Activated CD4-positive, alpha-beta T cell treated with anti-CD3 and anti-CD28 coated beads, Interleukin-2, amount 50 U/mL, for 4 hours (primary cell): ENCODE data around the gene BCL2L2.
"Not testable (repeated sequence)": the region's sequence is repeated elsewhere in the genome, so short reads cannot be mapped to it uniquely, and the experiment has no call there.

ENCODE experiments used
- DNase-seq, 2 experiments: peaks; one replicate each; pipeline ENCODE4 v3.0.0-alpha.2; 2020

BCL2L2 gene

GRCh38 chr14:23306412-23307145, at the start of gene BCL2L2:
BCL2L2 (plus strand) TSS chr14:23306833; CDS start chr14:23307768, 935 bp downstream.
- DNase-seq, result no peak

DNA sequence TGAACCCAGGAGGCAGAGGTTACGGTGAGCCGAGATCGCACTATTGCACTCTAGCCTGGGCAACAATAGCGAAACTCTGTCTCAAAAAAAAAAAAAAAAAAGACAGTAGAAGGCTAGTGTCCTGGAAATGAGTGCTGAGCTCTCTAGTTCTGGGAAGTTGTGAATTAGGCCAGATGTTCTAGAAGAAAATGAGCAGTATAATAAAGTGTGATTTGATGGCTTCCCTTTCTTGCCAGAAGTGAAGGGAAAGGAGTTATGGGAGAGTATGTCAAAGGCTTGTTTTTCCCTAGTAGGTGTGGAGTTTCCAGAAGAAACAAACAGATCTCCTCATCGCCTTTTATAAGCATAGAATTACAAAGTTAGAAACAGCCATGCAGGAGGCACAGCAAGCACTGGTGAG, 48.4 kb upstream of the BCL2L2 start:
- no peak for DNase-seq

DNA sequence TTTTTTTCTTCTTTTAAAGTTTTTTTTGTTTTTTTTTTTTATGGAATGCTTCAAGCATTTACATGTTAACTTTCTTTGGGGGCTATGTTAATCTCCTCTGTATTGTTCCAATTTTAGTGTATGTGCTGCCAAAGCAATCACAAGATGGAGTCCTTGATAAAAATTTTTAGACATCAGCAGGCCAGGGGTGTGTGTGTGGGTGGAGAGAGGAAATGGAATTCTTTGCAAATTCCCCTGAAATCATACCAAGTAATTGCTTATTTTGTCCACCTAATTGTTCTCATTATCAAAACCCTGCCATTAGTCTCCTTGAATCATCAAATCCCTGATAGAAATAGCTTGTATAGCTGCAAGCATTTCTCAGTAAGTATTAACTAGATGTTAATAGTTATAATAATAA, 47.2 kb upstream of the BCL2L2 start:
- no peak for DNase-seq

GRCh38 chr14:23260849-23261248, 45.8 kb upstream of the BCL2L2 start:
- DNase-seq, result not testable (repeated sequence)

GRCh38 chr14:23269193-23269592, 37.4 kb upstream of the BCL2L2 start:
- DNase-seq, result no peak

DNA sequence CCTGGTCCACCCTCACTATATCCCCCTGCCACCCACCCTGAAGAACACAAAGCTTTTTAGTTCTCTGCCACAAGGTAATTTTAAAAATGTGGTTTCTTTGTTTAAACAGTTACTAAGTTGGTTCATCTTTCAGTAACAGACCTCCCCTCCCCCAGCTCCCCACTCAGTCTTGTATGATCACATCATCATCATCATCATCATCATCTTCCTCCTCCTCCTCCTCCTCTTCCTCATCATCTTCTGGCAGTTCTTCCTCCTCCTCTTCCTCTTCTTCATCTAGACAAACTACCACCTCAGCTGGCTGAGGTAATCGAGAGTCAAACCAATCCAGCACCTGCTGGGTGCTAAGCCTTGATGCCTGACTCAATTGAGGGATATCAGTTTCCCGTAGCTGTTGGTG, 31.2 kb upstream of the BCL2L2 start:
- no peak for DNase-seq

- DNase-seq, result no peak
Measured at GRCh38 chr14:23277189-23277588, 29.4 kb upstream of the BCL2L2 start.

DNA sequence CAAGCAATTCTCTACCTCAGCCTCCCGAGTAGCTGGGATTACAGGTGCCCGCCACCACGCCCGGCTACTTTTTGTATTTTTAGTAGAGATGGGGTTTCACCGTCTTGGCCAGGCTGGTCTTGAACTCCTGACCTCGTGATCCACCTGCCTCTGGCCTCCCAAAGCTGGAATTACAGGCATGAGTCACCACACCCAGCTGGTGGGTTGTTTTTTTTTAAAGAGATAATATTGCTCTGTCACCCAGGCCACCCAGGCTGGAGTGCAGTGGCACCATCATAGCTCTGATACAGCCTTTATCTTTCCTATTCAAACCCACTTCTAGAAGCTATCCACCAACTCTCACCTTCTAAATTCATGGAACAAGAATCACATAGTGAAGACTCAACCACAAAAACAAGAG, 28.7 kb upstream of the BCL2L2 start:
- not testable (repeated sequence) for DNase-seq

- DNase-seq, result no peak
Measured at GRCh38 chr14:23281247-23281646, 25.4 kb upstream of the BCL2L2 start.

DNA sequence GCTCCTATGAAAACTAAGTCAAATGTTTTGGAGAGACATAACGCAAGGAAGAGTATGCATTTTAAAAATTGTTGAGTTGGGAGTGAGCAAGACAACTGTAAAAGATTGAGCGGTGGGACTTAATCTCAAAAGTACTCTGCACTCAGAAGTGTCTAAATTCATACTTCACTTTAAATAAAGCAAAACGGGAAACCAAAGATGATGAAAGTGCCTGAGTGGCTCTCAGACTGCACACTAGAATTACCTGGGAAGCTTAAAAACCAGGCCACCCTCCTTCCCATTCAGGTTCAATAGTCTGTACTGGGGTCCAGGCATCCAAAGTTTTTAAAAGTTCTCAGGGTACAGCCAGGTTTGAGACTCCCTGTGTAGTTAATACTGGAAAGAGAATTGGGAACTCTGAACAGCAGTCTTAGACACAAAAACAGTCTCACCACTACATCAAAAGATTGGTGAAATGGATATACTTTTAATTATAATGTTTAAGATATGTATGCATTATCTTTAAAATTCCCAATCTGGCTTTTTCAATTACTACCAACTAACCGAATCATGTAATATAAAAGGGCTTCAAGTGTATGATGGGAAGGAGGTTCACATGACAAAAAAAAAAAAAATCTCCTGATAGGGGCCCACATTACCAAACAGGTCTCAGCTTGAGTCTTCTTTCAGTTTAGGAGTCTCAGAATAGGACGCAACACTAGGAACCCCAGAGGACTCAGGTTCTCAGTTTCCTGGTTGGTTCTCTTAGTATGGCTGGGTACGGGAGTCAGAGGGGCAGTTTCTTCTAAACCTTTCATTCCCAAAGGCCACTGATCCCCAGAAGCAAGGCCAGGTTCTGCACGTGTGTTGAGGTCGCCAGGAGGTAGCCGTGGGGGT, 21.7 kb upstream of the BCL2L2 start:
- no peak for DNase-seq

DNA sequence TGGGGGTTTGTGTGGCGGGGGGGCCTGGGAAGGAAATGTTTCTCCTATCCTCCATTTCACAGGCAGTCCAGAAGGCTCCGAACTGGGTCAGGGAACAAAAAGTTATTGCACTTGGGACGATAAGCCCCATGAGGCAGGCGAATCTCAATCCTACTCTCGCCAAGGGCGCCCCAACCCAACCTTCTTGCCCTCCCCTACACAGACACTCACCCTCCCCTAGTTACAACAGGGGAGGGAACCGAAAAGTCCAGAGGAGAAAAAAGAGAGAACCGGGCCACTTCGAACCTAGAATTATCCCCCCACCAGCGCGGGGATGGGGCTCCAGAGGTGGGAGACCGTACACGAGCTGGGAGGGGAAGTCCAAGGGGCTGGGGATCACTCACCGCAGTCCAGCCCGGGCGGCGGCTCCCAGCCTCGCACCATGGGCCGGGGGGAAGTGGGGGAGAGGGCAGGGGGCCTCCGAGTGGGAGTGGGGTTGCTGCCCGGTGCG, 21.1 kb upstream of the BCL2L2 start:
- peak in 1 of 2 experiments; percentile 9 for DNase-seq

- peak; percentile 97 to 98 for DNase-seq
Measured at GRCh38 chr14:23286020-23286901, 20.4 kb upstream of the BCL2L2 start, which contains the start of gene HOMEZ. HOMEZ (minus strand) TSS chr14:23286132; CDS start chr14:23285952, 180 bp downstream.

DNA sequence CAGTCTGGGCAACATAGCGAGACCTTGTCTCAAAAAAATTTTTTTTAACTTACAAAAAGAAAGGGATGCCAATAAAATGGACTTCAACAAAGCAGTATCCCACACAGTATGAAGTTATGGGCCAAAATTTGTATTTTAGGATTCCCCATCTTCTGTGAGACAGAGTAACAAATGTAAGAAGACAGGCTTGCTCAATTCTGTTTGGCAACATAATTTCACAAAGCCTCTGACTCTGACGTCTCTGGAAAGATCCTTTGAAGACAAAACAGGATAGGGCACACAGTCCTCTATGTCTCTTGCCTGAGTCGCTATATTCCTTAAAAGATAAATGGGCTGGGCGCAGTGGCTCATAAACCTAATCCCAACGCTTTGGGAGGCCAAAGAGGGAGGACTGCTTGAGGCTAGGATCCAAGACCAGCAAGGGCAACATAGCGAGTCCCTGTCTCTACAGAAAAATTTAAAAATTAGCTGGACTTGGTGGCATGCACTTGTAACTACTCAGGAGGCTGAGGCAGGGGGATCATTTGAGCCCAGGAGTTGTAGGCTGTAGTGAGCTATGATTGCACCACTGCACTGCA, 19.6 kb upstream of the BCL2L2 start:
- DNase-seq, result no peak

DNA sequence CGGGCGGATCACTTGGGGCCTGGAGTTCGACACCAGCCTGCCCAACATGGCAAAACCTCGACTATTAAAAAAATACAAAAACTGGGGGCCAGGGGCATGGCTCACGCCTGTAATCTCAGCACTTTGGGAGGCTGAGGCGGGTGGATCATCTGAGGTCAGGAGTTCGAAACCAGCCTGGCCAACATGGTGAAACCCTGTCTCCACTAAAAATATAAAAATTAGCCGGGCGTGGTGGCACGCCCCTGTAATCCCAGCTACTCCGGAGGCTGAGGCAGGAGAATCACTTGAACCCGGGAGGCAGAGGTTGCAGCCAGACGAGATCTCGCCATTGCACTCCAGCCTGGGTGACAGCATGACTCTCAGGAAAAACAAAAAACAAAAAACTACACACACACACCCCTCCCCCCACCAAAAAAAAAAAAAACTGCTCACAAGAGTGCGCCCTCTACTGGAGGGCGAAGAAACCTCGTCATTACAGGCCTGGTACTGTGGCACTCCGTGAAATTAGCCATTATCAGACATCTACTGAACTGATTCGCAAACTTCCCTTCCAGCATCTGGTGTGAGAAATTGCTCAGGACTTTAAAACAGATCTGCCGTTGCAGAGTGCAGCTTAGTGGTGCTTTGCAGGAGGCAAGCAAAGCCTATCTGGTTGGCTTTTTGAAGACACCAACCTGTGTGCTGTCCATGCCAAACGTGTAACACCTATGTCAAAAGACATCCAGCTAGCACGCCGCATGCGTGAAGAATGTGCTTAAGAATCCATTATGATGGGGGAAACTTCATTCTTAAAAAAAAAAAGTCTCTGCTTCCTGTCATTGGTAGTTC, 11.7 kb upstream of the BCL2L2 start:
- peak; percentile 40 to 45 for DNase-seq

DNA sequence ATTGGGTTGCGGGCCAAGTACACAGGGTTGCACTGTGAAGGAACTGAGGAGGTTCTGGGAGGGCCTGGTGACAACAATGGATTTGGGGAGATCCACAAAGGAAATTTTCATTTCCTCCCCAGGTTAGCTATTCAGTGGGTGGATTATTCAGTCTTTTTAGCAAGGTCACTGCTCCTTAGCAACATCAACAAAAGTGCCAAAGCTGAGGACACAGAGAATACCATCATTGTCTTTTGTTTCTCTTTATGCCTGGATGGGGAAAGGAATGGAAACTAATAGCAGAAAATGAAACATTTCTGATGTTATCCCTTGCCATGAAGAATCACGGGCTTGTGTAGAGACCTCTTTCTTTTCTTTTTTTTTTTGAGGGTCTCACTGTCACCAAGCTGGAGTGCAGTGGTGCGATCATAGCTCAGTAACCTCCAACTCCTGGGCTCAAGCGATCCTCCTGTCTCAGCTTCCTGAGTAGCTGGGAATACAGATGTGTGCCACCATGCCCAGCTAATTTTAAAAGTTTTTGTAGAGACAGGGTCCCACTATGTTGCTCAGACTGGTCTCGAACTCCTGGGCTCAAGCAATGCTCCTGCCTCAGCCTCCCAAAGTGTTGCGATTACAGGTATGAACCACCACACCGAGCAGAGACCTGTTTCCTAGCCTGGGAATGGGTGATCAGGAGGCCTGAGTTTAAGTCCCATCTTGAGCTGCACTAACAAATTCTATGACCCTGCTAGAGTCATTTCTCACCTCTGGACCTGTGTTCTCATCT, 10.4 kb upstream of the BCL2L2 start:
- no peak for DNase-seq

DNA sequence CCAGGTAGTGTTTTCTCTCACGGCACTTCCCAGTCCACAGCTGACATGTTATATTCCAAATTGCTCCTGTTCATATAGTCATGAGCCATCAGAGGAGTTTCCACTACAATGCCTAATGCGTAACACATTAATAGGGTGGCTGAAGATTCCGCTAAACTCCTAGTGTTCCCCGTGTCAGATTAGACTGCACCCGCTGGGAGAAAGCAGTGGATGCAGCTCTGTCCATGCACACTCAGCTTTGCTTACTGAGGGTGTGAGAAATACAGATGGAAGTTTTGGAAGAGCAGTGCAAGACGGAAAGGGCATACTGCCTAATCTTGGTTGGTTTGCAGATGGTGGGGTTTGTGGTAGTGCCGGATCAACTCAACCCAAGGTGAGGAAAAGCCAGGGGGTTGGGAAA, 9.5 kb upstream of the BCL2L2 start:
- DNase-seq, result no peak

DNA sequence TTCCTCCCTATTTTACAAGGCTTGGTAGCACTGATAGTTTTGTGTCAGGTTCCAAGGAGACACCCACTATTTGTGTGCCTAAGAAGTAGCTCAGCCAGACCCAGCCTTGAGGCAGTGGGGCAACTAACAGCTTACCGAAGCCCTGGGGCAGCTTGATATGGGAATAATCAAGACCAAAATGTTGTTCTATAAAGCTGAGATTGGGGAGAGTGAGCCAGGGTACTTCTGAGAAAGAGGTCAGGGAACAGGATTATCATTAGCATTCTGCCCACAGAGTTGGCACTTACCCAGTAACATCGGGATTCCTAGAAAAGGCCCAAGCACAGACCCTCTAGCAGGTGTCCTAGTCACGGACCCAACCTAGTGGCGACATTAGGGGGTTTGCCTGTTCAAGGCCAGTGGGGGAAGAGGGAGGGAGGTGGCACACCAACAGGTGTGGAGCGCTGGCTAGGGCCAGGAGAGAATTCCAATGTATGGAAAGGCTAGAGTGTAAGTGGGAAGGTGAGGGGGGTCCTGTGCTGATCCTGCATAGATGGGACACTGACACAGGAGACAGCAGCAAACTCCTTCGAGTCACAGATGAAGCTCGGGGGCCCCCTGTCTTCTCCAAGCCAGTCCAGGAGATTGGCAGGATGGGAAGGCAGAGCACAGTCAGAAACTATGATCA, 8.9 kb upstream of the BCL2L2 start:
- DNase-seq, result no peak

- DNase-seq, result no peak
Measured at GRCh38 chr14:23299211-23299957, 7.2 kb upstream of the BCL2L2 start.

GRCh38 chr14:23299986-23300686, 6.5 kb upstream of the BCL2L2 start:
- no peak for DNase-seq
